LoVo (cell line): ENCODE measurements around the gene ADNP2.
"Not testable (repeated sequence)": the region's sequence is repeated elsewhere in the genome, so short reads cannot be mapped to it uniquely, and the experiment has no call there.

Source experiments
- DNase-seq: peaks from one replicate; pipeline ENCODE4 v3.0.0-alpha.2; 2016; ENCODE audit warnings: low spot score

ADNP2 gene

GRCh38 chr18:80147418-80148325 is 38.6 kb downstream of the ADNP2 start:
- no peak for DNase-seq

GRCh38 chr18:80148326-80149199 is 39.5 kb downstream of the ADNP2 start:
- no peak for DNase-seq

DNA sequence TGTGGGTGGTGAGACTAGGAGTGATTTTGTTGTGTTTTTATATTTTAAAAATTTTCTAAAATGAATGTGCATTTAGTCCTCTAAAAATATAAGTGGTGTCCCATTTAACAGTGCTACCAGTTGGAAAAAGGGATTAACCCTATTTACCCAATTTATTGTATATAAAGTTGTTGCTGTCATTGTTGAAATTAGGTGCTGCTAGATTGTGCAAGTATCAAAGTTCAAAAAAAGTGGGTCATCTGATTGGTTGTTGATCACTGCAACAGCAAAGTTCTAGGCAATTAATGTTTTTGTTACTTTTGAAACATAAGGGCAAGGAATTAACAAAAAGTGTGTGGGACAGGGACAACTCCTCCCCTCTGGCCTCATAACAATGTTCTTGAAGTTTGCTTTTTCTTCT is 40.6 kb downstream of the ADNP2 start:
- DNase-seq, result no peak

DNA sequence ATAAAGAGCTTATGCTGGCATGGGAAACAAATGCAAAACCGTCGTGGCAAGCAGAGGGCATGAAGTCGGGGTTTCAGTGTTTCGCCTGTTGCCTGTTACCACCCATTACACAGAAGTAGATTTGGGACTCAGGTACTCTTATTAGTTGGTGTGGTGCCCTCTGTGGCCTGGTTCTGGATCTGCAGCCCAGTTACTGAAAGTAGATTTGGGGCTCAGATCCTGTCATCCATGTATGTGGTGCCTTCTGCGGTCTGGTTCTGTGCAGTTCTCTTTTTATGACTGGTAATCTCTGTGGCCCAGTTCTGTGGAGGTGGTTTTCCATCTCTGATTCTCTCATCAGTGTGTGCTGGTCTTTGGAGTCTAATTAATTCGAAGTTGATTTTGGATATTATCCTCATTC is 45.2 kb downstream of the ADNP2 start:
- peak; percentile 10 for DNase-seq

DNA sequence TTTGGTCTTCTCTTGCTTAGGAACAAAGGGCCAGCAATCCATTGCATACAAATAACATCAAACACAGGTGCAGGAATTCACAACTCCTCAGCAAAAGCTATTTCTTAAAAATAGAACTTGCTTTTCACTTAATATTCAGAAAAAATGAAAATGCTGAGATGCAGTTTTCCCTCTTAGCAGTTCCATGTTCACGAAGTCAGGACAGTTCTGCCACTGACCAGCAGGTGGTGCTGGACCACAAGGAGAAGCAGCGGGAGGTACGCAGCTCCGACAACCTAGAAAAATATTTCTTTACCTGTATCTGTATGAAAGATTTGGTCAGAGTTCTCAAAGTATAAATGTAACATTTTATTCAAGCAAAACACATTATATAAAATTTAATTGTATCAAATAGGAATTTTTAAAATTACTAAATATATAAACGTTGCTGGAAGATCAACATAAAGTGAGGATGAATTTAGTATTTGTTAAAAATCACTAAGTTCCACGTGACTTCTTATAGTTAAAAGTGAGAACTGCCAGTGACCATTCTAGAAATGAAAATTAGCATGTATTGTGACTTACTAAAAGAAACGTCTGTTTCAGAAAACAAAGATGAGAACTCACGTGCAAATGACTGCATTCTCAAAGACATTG is 48.8 kb downstream of the ADNP2 start:
- peak; percentile 52 for DNase-seq

DNA sequence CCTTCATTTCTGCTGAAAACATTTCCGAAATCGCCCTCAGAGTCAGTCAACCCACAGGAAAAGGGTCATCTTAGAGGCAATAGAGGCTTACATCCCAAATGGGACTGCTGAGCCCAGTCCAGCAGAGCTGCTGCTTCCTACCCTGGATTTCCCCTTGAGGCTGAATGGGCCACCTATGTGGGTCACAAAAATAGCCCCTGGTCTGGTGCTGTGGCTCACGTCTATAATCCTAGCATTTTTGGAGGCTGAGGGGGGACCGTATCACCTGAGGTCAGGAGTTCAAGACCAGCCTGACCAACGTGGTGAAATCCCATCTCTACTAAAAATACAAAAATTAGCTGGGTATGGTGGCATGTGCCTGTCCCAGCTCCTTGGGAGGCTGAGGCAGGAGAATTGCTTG is 49.3 kb downstream of the ADNP2 start:
- no peak for DNase-seq

- no peak for DNase-seq
Measured at GRCh38 chr18:80159713-80160636, 50.9 kb downstream of the ADNP2 start.

- DNase-seq, result no peak
Measured at GRCh38 chr18:80161781-80162417, 52.8 kb downstream of the ADNP2 start.

DNA sequence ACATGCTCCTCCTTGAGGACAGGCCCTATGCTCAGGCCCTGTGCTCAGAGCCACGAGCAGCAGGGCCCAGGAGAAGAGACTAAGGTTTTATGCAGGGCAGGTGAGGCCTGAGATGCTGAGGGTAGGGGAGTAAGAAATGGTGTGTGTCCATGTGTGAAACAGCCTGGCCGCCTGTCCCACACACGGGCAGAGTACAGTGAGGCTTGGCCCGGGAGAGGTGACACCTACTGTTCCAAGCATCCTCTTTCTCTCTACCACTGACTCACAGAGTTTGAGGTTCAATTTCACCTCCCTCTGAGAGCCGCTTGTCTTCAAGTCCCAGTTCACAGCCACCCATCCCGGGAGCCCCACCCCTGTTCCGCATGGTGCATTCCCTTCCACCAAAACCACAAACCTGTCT is 54.1 kb downstream of the ADNP2 start:
- DNase-seq, result no peak

DNA sequence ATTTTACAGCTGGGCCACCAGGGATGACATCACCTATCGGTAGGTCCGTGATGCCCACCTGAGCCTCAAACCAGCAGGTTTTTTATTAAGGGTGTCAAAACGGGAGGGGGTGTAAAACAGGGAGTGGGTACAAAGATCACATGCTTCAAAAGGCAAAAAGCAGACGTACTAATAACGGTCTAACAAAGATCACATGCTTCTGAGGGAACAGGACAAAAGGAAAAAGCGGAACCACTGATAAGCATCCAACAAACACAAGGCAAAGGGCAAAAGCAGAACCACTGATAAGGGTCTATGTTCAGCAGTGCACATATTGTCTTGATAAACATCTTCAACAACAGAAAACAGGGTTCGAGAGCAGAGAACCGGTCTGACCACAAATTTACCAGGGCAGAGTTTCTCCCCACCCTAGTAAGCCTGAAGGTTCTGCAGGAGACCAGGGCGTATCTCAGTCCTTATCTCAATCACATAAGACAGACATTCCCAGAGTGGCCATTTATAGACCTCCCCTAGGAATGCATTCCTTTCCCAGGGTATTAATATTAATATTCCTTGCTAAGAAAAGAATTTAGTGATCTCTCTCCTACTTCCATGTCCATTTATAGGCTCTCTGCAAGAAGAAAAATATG is 55.8 kb downstream of the ADNP2 start:
- DNase-seq, result not testable (repeated sequence)

- DNase-seq, result no peak
Measured at GRCh38 chr18:80166240-80166639, 57.2 kb downstream of the ADNP2 start.

GRCh38 chr18:80166725-80167124 is 57.7 kb downstream of the ADNP2 start:
- DNase-seq, result no peak

GRCh38 chr18:80167331-80167730 is 58.3 kb downstream of the ADNP2 start:
- no peak for DNase-seq

- DNase-seq, result no peak
Measured at GRCh38 chr18:80167931-80168330, 58.9 kb downstream of the ADNP2 start.

- DNase-seq, result no peak
Measured at GRCh38 chr18:80168346-80168745, 59.3 kb downstream of the ADNP2 start.

DNA sequence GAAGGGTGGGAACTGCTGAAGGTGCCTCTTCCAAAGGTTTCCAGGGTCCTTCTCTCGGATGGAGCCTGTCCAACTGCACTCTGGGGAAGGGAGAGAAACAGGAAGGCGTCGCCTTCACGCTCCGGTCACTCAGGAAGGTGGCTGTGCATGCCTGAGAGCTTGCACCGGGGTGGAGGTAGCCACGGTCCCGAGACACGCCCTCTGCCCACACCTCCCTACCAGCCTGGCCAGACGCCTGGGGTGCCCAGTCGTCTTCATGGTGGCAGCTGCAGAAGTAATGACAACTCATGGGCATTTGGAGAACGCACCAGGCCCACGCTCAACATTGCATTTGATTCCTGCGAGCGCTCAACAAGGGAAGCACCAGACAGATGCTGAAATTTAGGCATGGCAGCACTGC is 59.9 kb downstream of the ADNP2 start:
- no peak for DNase-seq

- DNase-seq, result no peak
Measured at GRCh38 chr18:80169607-80170006, 60.5 kb downstream of the ADNP2 start.

DNA sequence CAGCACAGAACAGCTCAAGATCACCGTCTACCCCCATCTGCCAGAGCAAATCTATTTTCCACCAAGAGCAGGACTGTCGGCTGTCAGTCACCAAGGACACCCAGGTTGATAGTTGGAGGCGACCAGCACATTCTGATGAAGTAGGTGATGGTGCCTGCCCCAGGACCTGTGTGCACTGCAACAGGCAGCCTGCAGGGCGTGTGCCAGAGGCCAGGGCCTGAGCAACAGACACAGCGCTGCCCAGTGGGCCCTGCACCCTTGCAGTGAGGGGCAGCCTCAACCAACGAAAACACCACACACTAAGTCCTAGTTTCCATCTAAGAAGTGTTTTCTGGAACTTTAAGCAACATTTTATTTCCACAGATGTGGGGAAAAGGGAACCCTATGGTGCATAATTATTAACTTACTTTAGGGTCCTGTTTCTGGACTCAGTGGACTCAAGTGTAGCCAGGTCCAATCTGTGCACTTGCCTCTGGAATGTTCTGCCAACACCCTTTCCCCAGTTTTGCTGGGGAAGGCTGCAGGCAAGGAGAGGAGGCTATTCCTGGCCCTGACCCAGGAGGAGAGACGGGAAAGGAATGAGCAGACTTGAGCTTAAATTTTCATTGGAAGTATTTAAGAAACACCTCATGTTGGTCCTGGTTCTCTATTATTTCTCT is 61.5 kb downstream of the ADNP2 start:
- no peak for DNase-seq

DNA sequence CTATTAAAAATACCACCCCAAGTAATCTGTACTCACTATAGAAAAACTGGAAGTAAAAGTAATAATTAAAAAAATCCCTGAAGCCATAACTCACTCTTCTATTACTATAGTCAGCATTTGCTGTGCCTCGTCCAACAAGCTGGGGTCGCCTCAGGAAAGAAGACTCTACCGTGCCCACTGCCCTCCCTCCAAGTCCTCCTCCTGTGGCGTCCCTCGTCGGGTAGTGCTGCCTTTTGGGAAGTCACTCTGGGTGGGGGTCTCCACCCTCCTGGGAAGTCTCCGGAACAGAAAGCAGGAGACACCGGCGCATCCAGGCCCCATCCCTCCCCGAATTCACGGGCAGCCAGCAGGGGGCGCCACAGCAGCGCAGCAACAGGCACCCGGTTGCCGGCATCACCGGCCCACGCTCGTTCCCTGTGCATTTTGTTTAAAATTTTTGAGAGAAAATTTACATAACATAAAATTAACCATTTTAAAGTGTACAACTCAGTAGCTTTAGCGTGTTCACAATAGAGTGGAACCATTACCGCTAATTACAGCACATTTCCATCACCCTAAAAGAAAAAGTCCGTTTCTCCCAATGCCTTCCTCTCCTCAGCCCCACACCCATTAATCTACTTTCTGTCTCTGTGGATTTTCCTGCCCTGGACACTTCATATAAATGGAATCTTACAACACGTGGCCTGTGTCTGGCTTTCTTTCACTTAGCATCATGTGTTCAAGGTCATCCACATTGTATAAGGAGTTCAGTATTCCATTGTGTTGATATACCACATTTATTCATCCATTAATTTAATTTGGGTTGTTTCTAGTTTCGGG is 62.2 kb downstream of the ADNP2 start:
- DNase-seq, result no peak
